OCI-LY7 (cell line): ENCODE measurements around the gene ANO3. TPM values are rescaled to one million over a fixed set of nuclear protein-coding genes. Genes with fewer than 3 reads are reported as not detected.

Experiments
- BruUV-seq: library from RNA; stranded (reverse); fragments of 400-500 nt; replicated peaks from 2 replicates; lab custom pipeline; 2021; lab: Mats Ljungman, UMichigan
- CTCF ChIA-PET: fragments of 300-600 bp; sonication (Branson Sonifier 250); formaldehyde crosslinking; loops from one replicate; lab custom pipeline; 2022; ENCODE audit warnings: antibody characterized with exemption; ENCODE audit not compliant: unreplicated experiment; lab: Charles Lee
- POLR2A ChIA-PET: fragments of 300-600 bp; sonication (Branson Sonifier 250); formaldehyde crosslinking; loops from one replicate; lab custom pipeline; 2022; ENCODE audit warnings: antibody characterized with exemption; lab: Charles Lee
- DNase-seq: peaks from one replicate; pipeline ENCODE4 v3.0.0-alpha.2; 2015; ENCODE audit warnings: low spot score
- H2AFZ ChIP-seq: fragments of 200-600 bp; sonication (generic), shearing (Covaris generic); 2 replicates; pipeline ENCODE4 v1.6.1; 2014; ENCODE audit warnings: mild to moderate bottlenecking, antibody characterized with exemption, low read length, moderate library complexity
- H3K27ac ChIP-seq: fragments of 200-600 bp; sonication (generic); 2 replicates; pipeline ENCODE4 v1.5.1; 2014; ENCODE audit warnings: mixed run types, low read depth, mild to moderate bottlenecking, moderate library complexity, low read length, inconsistent platforms; ENCODE audit not compliant: poor library complexity, severe bottlenecking
- H3K36me3 ChIP-seq: fragments of 200-600 bp; sonication (generic); 2 replicates; pipeline ENCODE4 v1.6.1; 2014; ENCODE audit warnings: mild to moderate bottlenecking, antibody characterized with exemption, low read length, moderate library complexity, mixed read lengths; ENCODE audit not compliant: insufficient read depth
- H3K4me1 ChIP-seq: fragments of 200-600 bp; sonication (generic); 2 replicates; pipeline ENCODE4 v1.5.1; 2014; ENCODE audit warnings: mild to moderate bottlenecking, low read length; ENCODE audit not compliant: insufficient read depth, poor library complexity, severe bottlenecking
- H3K4me2 ChIP-seq: fragments of 200-600 bp; sonication (generic); 2 replicates; pipeline ENCODE4 v1.6.1; 2014; ENCODE audit warnings: mild to moderate bottlenecking, low read length
- H3K4me3 ChIP-seq: fragments of 200-600 bp; sonication (generic); 2 replicates; pipeline ENCODE4 v1.5.1; 2014; ENCODE audit warnings: mild to moderate bottlenecking, low read depth, low read length; ENCODE audit not compliant: poor library complexity, severe bottlenecking
- H3K79me2 ChIP-seq: fragments of 200-600 bp; sonication (generic); 2 replicates; pipeline ENCODE4 v1.6.1; 2016; ENCODE audit warnings: low read depth, mild to moderate bottlenecking, low read length, moderate library complexity, mixed read lengths; ENCODE audit not compliant: insufficient read depth
- H3K9me2 ChIP-seq: fragments of 200-600 bp; sonication (generic); 2 replicates; pipeline ENCODE4 v1.6.1; 2016; ENCODE audit warnings: mild to moderate bottlenecking, low read length, mixed read lengths; ENCODE audit not compliant: insufficient read depth
- H3K9me3 ChIP-seq: fragments of 200-600 bp; sonication (generic); 2 replicates; pipeline ENCODE4 v1.6.1; 2014; ENCODE audit warnings: mild to moderate bottlenecking, mixed run types, low read length, mixed read lengths
- H4K20me1 ChIP-seq: fragments of 200-600 bp; sonication (generic); 2 replicates; pipeline ENCODE4 v1.6.1; 2014; ENCODE audit warnings: mild to moderate bottlenecking, antibody characterized with exemption, low read length, moderate library complexity, mixed read lengths; ENCODE audit not compliant: insufficient read depth
- CTCF ChIP-seq: fragments of 200-600 bp; sonication (generic); conservative IDR thresholded peaks from 2 replicates; pipeline ENCODE4 v1.5.1; 2014; ENCODE audit warnings: mild to moderate bottlenecking, antibody characterized with exemption, low read length, moderate library complexity, mixed read lengths
- EZH2phosphoT487 ChIP-seq: fragments of 200-600 bp; sonication (generic); IDR thresholded peaks from 2 replicates; pipeline ENCODE4 v1.6.1; 2018; ENCODE audit warnings: low read depth, borderline replicate concordance, mild to moderate bottlenecking, mixed run types, antibody characterized with exemption, low read length, moderate library complexity, mixed read lengths
- intact Hi-C: fragments of 100-400 bp; cut with micrococcal nuclease; formaldehyde crosslinking; loops from one replicate; pipeline ENCODE4 v1.10.0; 2022; ENCODE audit not compliant: unreplicated experiment
- total RNA-seq, 2 experiments: library from RNA; depleted of rRNA in 1 of 2; stranded (reverse); fragments of >200 nt in 1 of 2; shearing (Covaris generic) in 1 of 2; gene quantifications; 2 replicates each; pipeline ENCODE4 v1.2.3, GENCODE V29; 2014 to 2022

Gene ANO3
- total RNA-seq, 2 experiments from 2014 or later: 0.03 TPM; not detected in 1

GRCh38 chr11:26519469-26519868 lies 187.5 kb downstream of the ANO3 start:
- Histone ChIP-seq H4K20me1 (no peaks in the 10 kb centered on the region), H3K36me3 (no peaks in the 10 kb centered on the region), H3K79me2 (no peaks in the 10 kb centered on the region), H3K27ac (no peak overlapping the region), H3K4me1 (no peaks in the 10 kb centered on the region), H3K4me3 (no peak overlapping the region), H2AFZ (no peak overlapping the region), H3K9me2 (no peaks in the 10 kb centered on the region), H3K4me2 (no peak overlapping the region), H3K9me3 (no peaks in the 10 kb centered on the region)
- ChIA-PET CTCF (no interaction called here), POLR2A (no interaction called here)
- no peak for DNase-seq
- intact Hi-C loops: no loop called here
- TF ChIP-seq EZH2phosphoT487 (no peak), CTCF (no peak)
- BruUV-seq: no TSS peak

- Histone ChIP-seq H4K20me1 (no peaks in the 10 kb centered on the region), H3K4me2 (no peak overlapping the region), H3K36me3 (no peaks in the 10 kb centered on the region), H3K79me2 (no peaks in the 10 kb centered on the region), H3K4me1 (no peaks in the 10 kb centered on the region), H3K27ac (no peak overlapping the region), H3K4me3 (no peak overlapping the region), H3K9me2 (no peaks in the 10 kb centered on the region), H2AFZ (no peak overlapping the region), H3K9me3 (no peaks in the 10 kb centered on the region)
- ChIA-PET CTCF (no interaction called here), POLR2A (no interaction called here)
- TF ChIP-seq EZH2phosphoT487 (no peak), CTCF (peak; percentile 69)
- intact Hi-C loops: loop anchor here (5.0 kb wide), 2 partner anchors 129 to 634 kb away; no protein-coding TSS in a partner anchor
- no TSS peak for BruUV-seq
- peak; percentile 28 for DNase-seq
These were observed 191.1 kb downstream of the ANO3 start for GRCh38 chr11:26522912-26523610.

- H3K4me1 ChIP-seq: no peaks in the 10 kb centered on the region
- H3K79me2 ChIP-seq: no peaks in the 10 kb centered on the region
- H3K9me3 ChIP-seq: no peaks in the 10 kb centered on the region
- no peak overlapping the region for H3K4me3 ChIP-seq
- no TSS peak for BruUV-seq
- H3K27ac ChIP-seq: no peak overlapping the region
- DNase-seq: no peak
- no peak overlapping the region for H3K4me2 ChIP-seq
- POLR2A ChIA-PET: interaction anchor here (0.6 kb wide), 1 partner anchor 59 kb away, joined by 7 read pairs; no protein-coding TSS in a partner anchor
- no peak for TF ChIP-seq EZH2phosphoT487
- no peak for TF ChIP-seq CTCF
- intact Hi-C loops: no loop called here
- no peak overlapping the region for H2AFZ ChIP-seq
- H4K20me1 ChIP-seq: no peaks in the 10 kb centered on the region
- CTCF ChIA-PET: no interaction called here
- no peaks in the 10 kb centered on the region for H3K36me3 ChIP-seq
- no peaks in the 10 kb centered on the region for H3K9me2 ChIP-seq
These were observed 195.8 kb downstream of the ANO3 start for GRCh38 chr11:26527685-26528084.
